B cell (primary cell): Measurements from ENCODE around the gene FSTL5.
"Not testable (repeated sequence)": the region's sequence is repeated elsewhere in the genome, so short reads cannot be mapped to it uniquely, and the experiment has no call there.

ENCODE experiments used
- EZH2 ChIP-seq: IDR thresholded peaks from 2 replicates; pipeline ENCODE4 v1.6.1; 2012; ENCODE audit warnings: borderline replicate concordance, low read depth, mild to moderate bottlenecking, moderate library complexity, low read length; ENCODE audit not compliant: insufficient read depth, poor library complexity, severe bottlenecking
- TF ChIP-seq, protein P1 (sequence below): fragments of 200-600 bp; IDR thresholded peaks from one replicate; pipeline ENCODE4 v1.8.0; 2022; ENCODE audit warnings: antibody characterized with exemption, mild to moderate bottlenecking

DNA sequence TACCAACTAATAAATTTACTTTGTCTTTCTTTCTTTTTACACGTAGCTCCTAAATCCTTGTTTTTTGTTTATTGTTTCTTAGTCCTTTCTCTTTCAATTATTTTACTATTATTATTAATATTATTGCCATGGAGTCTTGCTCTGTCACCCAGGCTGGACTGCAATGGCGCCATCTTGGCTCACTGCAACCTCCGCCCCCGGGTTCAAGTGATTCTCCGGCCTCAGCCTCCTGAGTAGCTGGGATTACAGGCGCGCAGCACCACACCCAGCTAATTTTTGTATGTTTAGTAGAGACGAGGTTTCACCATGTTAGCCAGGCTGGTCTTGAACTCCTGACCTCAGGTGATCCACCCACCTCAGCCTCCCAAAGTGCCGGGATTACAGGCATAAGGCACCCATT lies 405.4 kb downstream of the FSTL5 start:
- not testable (repeated sequence) for TF ChIP-seq EZH2
- TF ChIP-seq, protein P1, sequence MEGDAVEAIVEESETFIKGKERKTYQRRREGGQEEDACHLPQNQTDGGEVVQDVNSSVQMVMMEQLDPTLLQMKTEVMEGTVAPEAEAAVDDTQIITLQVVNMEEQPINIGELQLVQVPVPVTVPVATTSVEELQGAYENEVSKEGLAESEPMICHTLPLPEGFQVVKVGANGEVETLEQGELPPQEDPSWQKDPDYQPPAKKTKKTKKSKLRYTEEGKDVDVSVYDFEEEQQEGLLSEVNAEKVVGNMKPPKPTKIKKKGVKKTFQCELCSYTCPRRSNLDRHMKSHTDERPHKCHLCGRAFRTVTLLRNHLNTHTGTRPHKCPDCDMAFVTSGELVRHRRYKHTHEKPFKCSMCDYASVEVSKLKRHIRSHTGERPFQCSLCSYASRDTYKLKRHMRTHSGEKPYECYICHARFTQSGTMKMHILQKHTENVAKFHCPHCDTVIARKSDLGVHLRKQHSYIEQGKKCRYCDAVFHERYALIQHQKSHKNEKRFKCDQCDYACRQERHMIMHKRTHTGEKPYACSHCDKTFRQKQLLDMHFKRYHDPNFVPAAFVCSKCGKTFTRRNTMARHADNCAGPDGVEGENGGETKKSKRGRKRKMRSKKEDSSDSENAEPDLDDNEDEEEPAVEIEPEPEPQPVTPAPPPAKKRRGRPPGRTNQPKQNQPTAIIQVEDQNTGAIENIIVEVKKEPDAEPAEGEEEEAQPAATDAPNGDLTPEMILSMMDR, result not testable (repeated sequence)
